WI38 (cell line): ENCODE data around the gene ZBTB45.
"Not testable (repeated sequence)": the region's sequence is repeated elsewhere in the genome, so short reads cannot be mapped to it uniquely, and the experiment has no call there.

ENCODE experiments used
- H3K4me3 ChIP-seq: 2 replicates; pipeline ENCODE4 v1.5.1; 2011; ENCODE audit warnings: low read depth, mild to moderate bottlenecking, control low read depth, low read length
- CTCF ChIP-seq: IDR thresholded peaks from 2 replicates; pipeline ENCODE4 v1.5.1; 2012; ENCODE audit warnings: low read depth, mild to moderate bottlenecking, control low read depth, low read length

ZBTB45 gene

GRCh38 chr19:58514564-58515022 is 5.0 kb downstream of the ZBTB45 start:
- H3K4me3 ChIP-seq: no peak overlapping the region; the same call in 1 of the 2 replicates
- no peak for TF ChIP-seq CTCF

- H3K4me3 ChIP-seq: no peak overlapping the region; the same call in 1 of the 2 replicates
- TF ChIP-seq CTCF: peak; percentile 55
Observed at GRCh38 chr19:58513694-58514563, 5.7 kb downstream of the ZBTB45 start.

- no peak overlapping the region for H3K4me3 ChIP-seq
- TF ChIP-seq CTCF: no peak
Observed at GRCh38 chr19:58513213-58513693, 6.4 kb downstream of the ZBTB45 start.

GRCh38 chr19:58511353-58512208 is 8.0 kb downstream of the ZBTB45 start, which contains the start of gene SLC27A5:
TSS of gene SLC27A5 (minus strand) at chr19:58511992. CDS start at chr19:58511955, 37 bp downstream.
- no peak within 1 kb of the TSS for H3K4me3 ChIP-seq
- no peak for TF ChIP-seq CTCF

GRCh38 chr19:58510084-58510862 is 9.3 kb downstream of the ZBTB45 start:
- H3K4me3 ChIP-seq: no peak overlapping the region
- TF ChIP-seq CTCF: no peak

GRCh38 chr19:58509731-58510083 is 9.9 kb downstream of the ZBTB45 start:
- no peak for TF ChIP-seq CTCF

GRCh38 chr19:58507602-58508223 is 11.9 kb downstream of the ZBTB45 start:
- H3K4me3 ChIP-seq: not testable (repeated sequence)

More at GRCh38 chr19:58509731-58510083, 9.9 kb downstream of the ZBTB45 start:
- no peak overlapping the region for H3K4me3 ChIP-seq
